DOHH2 (cell line): ENCODE results near the gene ZBTB7C.

ENCODE experiments used
- EZH2phosphoT487 ChIP-seq: fragments of 200-600 bp; sonication (generic); IDR thresholded peaks from 2 replicates; pipeline ENCODE4 v1.6.1; 2017; ENCODE audit warnings: borderline replicate concordance, mild to moderate bottlenecking, antibody characterized with exemption, low read length, moderate library complexity, mixed read lengths
- TF ChIP-seq, protein P1 (sequence below): fragments of 200-600 bp; sonication (generic); IDR thresholded peaks from one replicate; pipeline ENCODE4 v1.5.1; 2014; ENCODE audit warnings: antibody characterized with exemption, mild to moderate bottlenecking, low read depth, low read length; ENCODE audit not compliant: poor library complexity, severe bottlenecking

DNA sequence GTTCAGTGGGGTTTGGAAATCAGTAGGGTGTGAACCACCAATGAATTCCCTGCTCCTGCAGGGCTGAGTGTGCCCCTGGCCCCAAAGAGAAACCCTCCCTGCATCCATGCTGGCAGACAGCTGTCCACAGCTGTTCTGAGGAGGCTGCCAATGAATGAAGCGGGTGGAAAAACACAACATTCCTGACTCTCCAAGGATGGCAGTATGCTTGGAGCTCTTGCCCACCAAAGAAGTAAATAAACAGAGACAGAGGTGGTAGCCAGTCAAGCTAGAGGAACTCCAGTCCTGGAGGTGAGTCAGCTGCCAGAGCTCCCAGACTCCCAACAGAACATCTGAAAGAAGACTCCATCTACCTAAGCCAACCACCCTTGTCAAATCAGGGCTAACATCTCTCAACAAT, 6.2 kb downstream of the ZBTB7C start:
- TF ChIP-seq, protein P1, sequence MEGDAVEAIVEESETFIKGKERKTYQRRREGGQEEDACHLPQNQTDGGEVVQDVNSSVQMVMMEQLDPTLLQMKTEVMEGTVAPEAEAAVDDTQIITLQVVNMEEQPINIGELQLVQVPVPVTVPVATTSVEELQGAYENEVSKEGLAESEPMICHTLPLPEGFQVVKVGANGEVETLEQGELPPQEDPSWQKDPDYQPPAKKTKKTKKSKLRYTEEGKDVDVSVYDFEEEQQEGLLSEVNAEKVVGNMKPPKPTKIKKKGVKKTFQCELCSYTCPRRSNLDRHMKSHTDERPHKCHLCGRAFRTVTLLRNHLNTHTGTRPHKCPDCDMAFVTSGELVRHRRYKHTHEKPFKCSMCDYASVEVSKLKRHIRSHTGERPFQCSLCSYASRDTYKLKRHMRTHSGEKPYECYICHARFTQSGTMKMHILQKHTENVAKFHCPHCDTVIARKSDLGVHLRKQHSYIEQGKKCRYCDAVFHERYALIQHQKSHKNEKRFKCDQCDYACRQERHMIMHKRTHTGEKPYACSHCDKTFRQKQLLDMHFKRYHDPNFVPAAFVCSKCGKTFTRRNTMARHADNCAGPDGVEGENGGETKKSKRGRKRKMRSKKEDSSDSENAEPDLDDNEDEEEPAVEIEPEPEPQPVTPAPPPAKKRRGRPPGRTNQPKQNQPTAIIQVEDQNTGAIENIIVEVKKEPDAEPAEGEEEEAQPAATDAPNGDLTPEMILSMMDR, result no peak
- no peak for TF ChIP-seq EZH2phosphoT487
